Activated T-cell treated with anti-CD3 and anti-CD28 coated beads, Interleukin-2, amount 50 U/mL, for 1 hour (primary cell): ENCODE results near the gene DRICH1.
"Not testable (repeated sequence)": the region's sequence is repeated elsewhere in the genome, so short reads cannot be mapped to it uniquely, and the experiment has no call there.

Experiments
- DNase-seq: peaks from one replicate; pipeline ENCODE4 v3.0.0-alpha.2; 2020

Gene DRICH1

DNA sequence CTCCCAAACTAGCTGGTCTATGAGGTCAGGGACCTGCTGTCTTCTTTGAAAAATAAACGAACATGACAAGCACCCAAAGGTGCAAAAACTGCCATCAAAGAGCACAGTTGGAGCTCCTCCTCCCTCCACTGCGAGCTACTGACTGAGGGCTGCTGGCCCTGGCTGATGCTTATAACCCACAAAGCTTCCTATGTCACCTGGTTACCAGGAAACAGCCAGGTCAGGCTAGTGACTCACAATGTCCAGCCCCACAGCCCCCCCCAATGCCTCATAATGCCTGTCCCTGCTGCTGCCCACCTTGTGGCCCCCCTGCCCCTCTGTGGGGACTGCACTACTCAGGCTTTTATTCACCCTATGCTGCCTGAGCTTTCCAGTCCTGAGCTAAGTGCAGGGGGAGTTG, at the start of gene DRICH1:
Gene DRICH1 (minus strand): TSS at position 144 of the 400 bp plus-strand sequence. CDS start 298 bp downstream, outside the sequence.
- no peak for DNase-seq

- DNase-seq: no peak
Measured at GRCh38 chr22:23681026-23681809, 49.1 kb upstream of the DRICH1 start.

DNA sequence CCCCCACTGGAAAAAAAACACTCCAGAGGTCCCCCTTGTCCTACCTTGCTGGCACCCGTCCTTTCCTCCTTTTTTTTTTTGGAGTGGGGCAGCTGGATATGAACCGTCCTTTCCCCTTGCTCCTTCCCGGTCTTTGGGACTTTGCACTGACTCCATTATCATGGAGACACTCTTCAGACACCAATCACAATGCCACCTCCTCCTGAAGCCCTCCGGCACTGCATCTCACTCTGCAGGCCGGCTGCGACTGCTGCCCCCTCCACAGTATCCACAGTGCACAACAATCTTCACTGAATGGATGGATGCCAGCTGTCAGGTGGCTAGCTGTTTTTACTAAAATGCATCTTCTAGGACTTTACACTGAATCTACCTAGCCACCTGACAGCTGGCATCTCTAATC, 46.0 kb upstream of the DRICH1 start:
- DNase-seq: no peak

- DNase-seq: no peak
Measured at GRCh38 chr22:23677701-23677995, 45.5 kb upstream of the DRICH1 start.

DNA sequence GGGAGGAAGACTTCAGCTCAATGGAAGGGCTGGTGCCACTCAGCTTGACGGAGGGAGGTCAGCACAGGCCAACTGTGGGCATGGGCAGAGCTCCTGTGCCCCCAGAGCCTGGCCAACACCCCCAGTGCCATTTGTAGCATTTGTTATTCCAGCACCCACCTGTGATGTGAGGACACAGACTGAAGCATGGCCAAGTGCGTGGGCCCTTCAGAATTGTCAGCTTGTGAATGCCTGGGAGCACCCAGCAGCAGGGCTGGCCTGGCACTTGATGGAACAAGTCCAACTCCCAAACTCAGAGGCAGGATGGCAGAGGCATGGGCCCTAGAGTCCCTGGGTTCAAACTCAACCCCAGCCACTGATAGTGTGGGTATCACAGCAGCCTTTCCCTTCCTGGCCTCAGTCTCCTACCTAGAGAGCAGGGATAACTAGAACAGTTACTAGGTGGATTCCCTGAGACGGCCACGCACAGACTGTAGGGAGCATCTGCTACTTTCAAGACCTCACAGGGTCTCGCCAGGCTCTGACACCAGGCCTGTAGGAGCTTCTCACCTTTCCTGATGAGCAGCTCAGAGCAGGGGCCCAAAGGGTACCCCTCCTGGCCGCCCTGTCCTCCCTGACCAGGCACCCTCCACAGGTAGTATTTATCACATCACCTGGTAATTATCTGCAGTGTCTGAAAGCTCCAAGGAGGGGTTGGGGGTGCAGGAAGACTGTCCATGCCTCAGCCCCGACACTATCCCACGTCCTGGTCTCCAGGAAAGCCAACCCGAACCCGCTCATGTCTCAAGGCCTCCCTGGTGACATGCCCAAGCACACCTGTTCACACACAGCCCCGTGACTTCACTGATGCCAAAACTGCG, 45.0 kb upstream of the DRICH1 start:
- DNase-seq: not testable (repeated sequence)

- DNase-seq: peak; percentile 12
Measured at GRCh38 chr22:23675502-23676415, 43.6 kb upstream of the DRICH1 start.

GRCh38 chr22:23674886-23675501, 42.9 kb upstream of the DRICH1 start:
- DNase-seq: peak; percentile 10

- no peak for DNase-seq
Measured at GRCh38 chr22:23673826-23674690, 41.9 kb upstream of the DRICH1 start.

DNA sequence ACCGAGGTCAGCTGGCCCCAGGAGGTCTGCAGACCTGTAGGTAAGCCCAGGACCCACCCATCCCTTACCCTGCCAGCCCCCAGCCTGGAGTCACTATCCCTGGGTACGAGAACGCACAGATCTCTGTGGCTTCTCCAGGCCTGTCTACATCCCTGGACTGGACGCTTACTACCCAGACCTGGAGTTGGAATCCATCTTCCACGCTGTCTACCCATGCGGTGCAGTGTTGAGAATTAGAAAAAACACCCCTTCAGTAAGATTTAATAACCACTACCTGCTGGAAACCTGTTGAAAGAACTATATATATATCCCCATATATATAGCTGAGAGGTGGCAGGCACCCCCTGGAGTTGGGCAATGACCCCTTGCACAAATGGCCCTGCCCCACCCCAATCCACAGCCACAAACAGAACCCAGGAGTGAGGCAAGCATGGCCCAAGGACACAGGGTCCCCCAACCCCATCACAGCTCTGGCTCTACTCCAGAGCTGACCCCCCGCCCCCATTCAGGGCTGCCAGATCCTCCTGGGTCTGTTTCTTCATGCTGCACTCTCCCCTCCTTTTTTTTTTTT, 41.0 kb upstream of the DRICH1 start:
- DNase-seq: no peak

- not testable (repeated sequence) for DNase-seq
Measured at GRCh38 chr22:23672307-23673049, 40.4 kb upstream of the DRICH1 start.

- DNase-seq: not testable (repeated sequence)
Measured at GRCh38 chr22:23671387-23671786, 39.3 kb upstream of the DRICH1 start.

DNA sequence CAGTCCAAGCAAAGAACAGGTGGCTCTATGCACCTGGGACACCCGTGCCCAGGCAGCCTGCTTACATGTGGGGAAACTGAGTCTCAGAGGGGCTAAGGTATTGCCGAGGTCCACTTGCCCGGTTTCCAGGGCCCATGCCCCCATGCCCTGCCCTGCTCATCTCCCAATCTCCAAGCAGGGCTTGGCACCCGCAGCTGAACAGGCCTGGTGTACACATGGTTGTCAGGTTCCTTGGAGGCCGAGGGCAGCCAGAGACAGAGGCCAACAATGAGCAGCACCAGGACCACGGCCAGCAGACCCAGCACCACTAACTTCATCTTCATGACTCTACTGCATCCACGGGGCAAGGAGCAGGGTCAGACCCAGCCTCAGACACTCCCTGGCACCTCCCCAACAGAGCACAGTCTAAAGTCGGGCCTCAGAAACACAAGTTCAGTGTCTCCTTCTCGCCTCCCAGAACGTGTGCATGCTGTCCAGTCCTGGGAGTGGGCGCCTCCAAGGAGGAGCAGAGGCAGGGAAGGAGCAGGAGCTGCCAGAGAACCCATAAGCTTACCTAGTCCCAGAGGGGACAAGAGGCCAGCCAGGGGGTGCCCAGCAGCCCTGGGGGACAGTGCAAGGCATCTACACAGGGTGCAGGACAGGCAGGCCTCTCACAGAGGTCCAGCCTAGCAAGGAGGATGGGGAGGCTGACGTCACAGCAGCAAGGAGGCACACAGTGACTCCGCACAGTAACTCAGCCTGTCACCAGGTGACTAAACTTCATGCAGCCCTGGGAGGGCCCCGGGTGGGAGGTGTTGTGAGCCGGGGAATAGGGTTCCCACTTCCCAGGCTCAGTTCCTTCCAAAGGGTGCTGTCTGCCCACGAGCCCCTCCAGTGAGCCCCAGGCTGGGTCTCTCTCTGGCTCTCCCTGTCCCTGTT, 38.5 kb upstream of the DRICH1 start:
- no peak for DNase-seq

DNA sequence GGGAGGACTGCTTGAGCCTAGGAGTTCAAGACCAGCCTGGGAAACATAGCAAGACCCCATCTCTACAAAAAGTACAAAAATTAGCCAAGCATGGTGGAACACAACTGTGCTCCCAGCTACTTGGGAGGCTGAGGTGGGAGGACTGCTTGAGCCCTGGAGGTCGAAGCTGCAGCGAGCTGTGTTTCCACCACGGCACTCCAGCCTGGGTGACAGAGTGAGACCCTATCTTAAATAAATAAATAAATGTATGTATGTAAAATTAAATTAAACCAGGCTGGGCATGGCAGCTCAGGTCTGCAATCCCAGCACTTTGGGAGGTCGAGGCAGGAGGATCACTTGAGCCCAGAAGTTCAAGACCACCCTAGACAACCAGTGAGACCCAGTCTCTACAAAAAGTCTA, 28.3 kb upstream of the DRICH1 start:
- not testable (repeated sequence) for DNase-seq

- no peak for DNase-seq
Measured at GRCh38 chr22:23657727-23658126, 25.6 kb upstream of the DRICH1 start.

DNA sequence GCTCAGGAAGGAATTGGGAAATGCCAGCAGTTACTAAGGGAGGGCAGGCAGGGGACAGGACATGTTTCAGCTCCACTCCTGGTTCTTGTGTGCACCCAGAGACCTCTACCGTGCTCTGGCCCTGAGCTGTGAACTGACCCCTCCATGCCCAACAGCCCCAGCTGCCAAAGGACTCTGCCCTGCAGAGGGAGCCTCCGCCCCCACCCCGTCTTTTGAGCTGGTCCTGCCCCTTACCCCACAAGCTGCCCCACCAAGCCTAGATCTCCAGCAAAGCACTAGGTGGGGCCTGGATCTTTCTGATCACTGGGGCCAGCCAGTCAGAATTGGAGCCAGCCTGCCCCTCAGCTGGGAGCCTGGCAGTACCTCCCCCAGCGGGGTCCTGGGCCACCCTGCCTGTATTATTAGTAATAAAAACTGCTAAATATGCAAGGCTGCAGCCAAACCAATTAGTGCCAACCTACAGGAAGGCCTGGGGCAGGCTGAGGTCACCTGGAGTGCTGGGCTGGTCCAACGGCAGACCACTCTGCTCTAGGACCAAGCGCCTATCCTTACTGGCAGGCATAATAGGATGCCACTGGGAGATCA, 23.9 kb upstream of the DRICH1 start:
- no peak for DNase-seq

- no peak for DNase-seq
Measured at GRCh38 chr22:23652711-23653110, 20.6 kb upstream of the DRICH1 start.

DNA sequence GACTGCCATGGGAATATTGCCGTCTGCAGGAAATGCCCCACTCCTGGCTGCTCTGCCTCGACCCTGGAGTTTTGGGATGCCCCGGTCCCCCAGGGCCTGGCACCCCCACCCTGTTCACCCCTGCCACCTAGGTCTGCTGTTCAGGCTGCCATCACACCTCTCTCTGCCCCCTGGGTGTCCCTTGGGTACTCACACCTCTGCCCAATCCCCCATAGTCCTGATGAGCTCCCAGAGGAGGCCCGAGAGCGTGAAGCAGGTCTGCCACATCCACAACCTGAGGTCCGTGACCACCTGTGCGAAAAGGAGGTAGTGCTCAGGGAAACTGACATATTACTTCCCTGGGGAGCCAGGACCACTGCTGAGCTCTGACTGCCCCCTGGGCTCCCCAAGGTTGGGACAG, 20.2 kb upstream of the DRICH1 start:
- no peak for DNase-seq

DNA sequence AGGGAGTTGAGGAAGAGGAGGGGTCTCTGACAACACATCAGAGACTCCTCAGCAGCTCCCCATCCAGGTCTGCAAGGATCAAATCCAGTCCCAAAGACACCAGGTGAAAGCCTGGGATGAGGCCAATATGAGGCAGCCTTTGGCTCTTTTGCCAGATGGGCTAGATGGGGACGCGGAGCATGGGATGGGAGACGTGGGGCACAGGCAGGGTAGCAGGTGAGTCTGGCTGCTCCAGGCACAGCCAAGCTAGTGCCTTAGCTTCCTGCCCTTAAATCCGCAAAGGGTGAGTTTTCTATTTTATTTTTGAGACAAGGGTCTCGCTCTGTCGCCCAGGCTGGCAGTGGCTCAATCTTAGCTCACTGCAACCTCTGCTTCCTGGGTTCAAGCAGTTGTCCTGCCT, 19.6 kb upstream of the DRICH1 start:
- no peak for DNase-seq

DNA sequence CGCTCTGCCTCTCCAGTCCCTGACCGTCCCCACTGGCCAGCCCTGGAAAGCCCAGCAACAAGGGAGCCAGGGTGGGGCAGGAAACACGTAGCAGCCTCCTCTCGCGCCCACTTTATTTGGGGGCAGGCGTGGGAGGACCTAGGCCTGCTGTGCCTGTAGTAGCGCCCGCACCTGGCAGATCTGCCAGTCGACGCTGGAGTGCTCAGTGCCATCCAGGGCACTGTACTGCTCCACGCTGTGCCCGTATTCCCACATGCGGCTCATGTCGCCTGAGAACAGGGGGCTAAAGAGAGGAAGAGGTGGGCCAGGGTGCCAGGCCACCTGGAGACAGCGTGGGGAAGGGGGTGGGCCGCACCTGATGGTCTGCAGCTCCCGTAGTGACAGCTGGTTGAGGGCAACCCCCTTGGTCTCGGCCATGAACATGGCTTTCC, 17.0 kb upstream of the DRICH1 start:
- no peak for DNase-seq
